SH-SY5Y (cell line): Measurements from ENCODE around the gene DUOXA1.

Source experiments
- GATA2 ChIP-seq: IDR thresholded peaks from 2 replicates; pipeline ENCODE4 v1.6.1; 2011; ENCODE audit warnings: mild to moderate bottlenecking, low read depth, low read length
- GATA3 ChIP-seq: IDR thresholded peaks from 2 replicates; pipeline ENCODE4 v1.6.1; 2011; ENCODE audit warnings: low read depth, mild to moderate bottlenecking, low read length, moderate library complexity

- TF ChIP-seq GATA3 (no peak), GATA2 (no peak)
These were observed 17.5 kb downstream of the DUOXA1 start for GRCh38 chr15:45112143-45112590.
